HCT116 (cell line): ENCODE data around the gene LDLR. TPM values are rescaled to one million over a fixed set of nuclear protein-coding genes. Genes with fewer than 3 reads are reported as not detected.
"Not testable (repeated sequence)": the region's sequence is repeated elsewhere in the genome, so short reads cannot be mapped to it uniquely, and the experiment has no call there.

Experiments
- ATAC-seq: fragments of 200-7000 bp; cut with Tn5 transposase; 2 replicates; pipeline ENCODE4 v1.9.1; 2020; ENCODE audit warnings: mild to moderate bottlenecking, moderate library complexity
- BruUV-seq: library from RNA; stranded (reverse); fragments of 400-500 nt; replicated peaks from 2 replicates; lab custom pipeline; 2021; lab: Mats Ljungman, UMichigan
- CTCF ChIA-PET: fragments of 300-600 bp; sonication (Branson Sonifier 250); formaldehyde crosslinking; loops from one replicate; lab custom pipeline; 2021; ENCODE audit warnings: antibody characterized with exemption; lab: Charles Lee
- POLR2A ChIA-PET: fragments of 300-600, 350-600 bp; sonication (Branson Sonifier 250); formaldehyde crosslinking; loops from one replicate; lab custom pipeline; 2021; ENCODE audit warnings: antibody characterized with exemption; lab: Charles Lee
- RAD21 ChIA-PET, 2 experiments: fragments of 300-600 bp; sonication (Branson Sonifier 250); formaldehyde crosslinking; loops; one replicate each; lab custom pipeline; 2023; ENCODE audit warnings: low total read pairs in 2 of 2; ENCODE audit not compliant: uncharacterized antibody in 2 of 2, unreplicated experiment in 2 of 2, low non-redundant PET in 1 of 2; lab: Charles Lee
- DNase-seq: peaks from one replicate; pipeline ENCODE4 v3.0.0-alpha.2; 2010; ENCODE audit warnings: low read depth, low spot score
- H2AFZ ChIP-seq: fragments of 200-600 bp; shearing (Covaris generic), sonication (generic); 2 replicates; pipeline ENCODE4 v1.6.1; 2017; ENCODE audit warnings: low read depth, mixed run types, mixed read lengths, antibody characterized with exemption, low read length; ENCODE audit not compliant: poor library complexity, severe bottlenecking
- H3K27ac ChIP-seq: 2 replicates; pipeline ENCODE4 v1.5.1; 2012; ENCODE audit warnings: low read depth, low read length
- H3K27me3 ChIP-seq: fragments of 200-600 bp; sonication (generic); 2 replicates; pipeline ENCODE4 v1.6.1; 2016; ENCODE audit warnings: mixed run types, low read length, mixed read lengths; ENCODE audit not compliant: insufficient read depth
- H3K36me3 ChIP-seq, 2 experiments: fragments of 200-500 bp in 1 of 2; fragments of 200-600 bp in 1 of 2; sonication (Bioruptor generic) in 1 of 2; sonication (generic) in 1 of 2; 2 replicates each; pipeline versions ENCODE4 v1.5.1 to v1.6.1; 2014 to 2016; ENCODE audit warnings: low read length in 2 of 2, inconsistent platforms in 1 of 2, mixed read lengths in 1 of 2, mixed run types in 1 of 2; ENCODE audit not compliant: insufficient read depth in 2 of 2, control insufficient read depth in 1 of 2
- H3K4me1 ChIP-seq, 2 experiments: fragments of 200-600 bp in 1 of 2; sonication (generic) in 1 of 2; 2 replicates each; pipeline versions ENCODE4 v1.5.1 to v1.6.1; 2012 to 2017; ENCODE audit warnings: low read length in 2 of 2, inconsistent platforms in 1 of 2, mild to moderate bottlenecking in 1 of 2, mixed read lengths in 1 of 2, mixed run types in 1 of 2, moderate library complexity in 1 of 2; ENCODE audit not compliant: insufficient read depth in 2 of 2, control insufficient read depth in 1 of 2
- H3K4me2 ChIP-seq: fragments of 200-600 bp; sonication (generic); 2 replicates; pipeline ENCODE4 v1.6.1; 2017; ENCODE audit warnings: mixed run types, low read length, mixed read lengths
- H3K4me3 ChIP-seq, 2 experiments: fragments of 200-600 bp in 1 of 2; sonication (generic) in 1 of 2; replicated peaks in 1 of 2; 2 replicates each; pipeline ENCODE4 v1.5.1; 2011 to 2016; ENCODE audit warnings: low read length in 2 of 2, control low read depth in 1 of 2, low read depth in 1 of 2, mild to moderate bottlenecking in 1 of 2, mixed read lengths in 1 of 2, mixed run types in 1 of 2
- H3K79me2 ChIP-seq: fragments of 200-600 bp; sonication (generic); 2 replicates; pipeline ENCODE4 v1.6.1; 2017; ENCODE audit warnings: mild to moderate bottlenecking, mixed run types, low read length, moderate library complexity, mixed read lengths; ENCODE audit not compliant: insufficient read depth
- H3K9ac ChIP-seq: fragments of 200-600 bp; sonication (generic); 2 replicates; pipeline ENCODE4 v1.6.1; 2016; ENCODE audit warnings: low read length, mixed read lengths
- H3K9me2 ChIP-seq: fragments of 200-600 bp; sonication (generic), shearing (Covaris generic); 2 replicates; pipeline ENCODE4 v1.6.1; 2017; ENCODE audit warnings: mixed run types, mild to moderate bottlenecking, moderate library complexity; ENCODE audit not compliant: insufficient read depth
- H3K9me3 ChIP-seq, 2 experiments: fragments of 200-500 bp in 1 of 2; fragments of 200-600 bp in 1 of 2; sonication (Bioruptor generic) in 1 of 2; sonication (generic) in 1 of 2; 2 replicates each; pipeline ENCODE4 v1.6.1; 2014 to 2017; ENCODE audit warnings: low read length in 2 of 2, mixed read lengths in 2 of 2, inconsistent platforms in 1 of 2, low read depth in 1 of 2, mild to moderate bottlenecking in 1 of 2, mixed run types in 1 of 2, moderate library complexity in 1 of 2; ENCODE audit not compliant: control insufficient read depth in 1 of 2, insufficient read depth in 1 of 2
- H4K20me1 ChIP-seq: fragments of 200-600 bp; sonication (generic), shearing (Covaris generic); 2 replicates; pipeline ENCODE4 v1.6.1; 2017; ENCODE audit warnings: mixed run types, mild to moderate bottlenecking, moderate library complexity; ENCODE audit not compliant: insufficient read depth
- CEBPB ChIP-seq: IDR thresholded peaks from 2 replicates; pipeline ENCODE4 v1.6.1; 2012; ENCODE audit warnings: low read depth
- EGR1 ChIP-seq: IDR thresholded peaks from 2 replicates; pipeline ENCODE4 v1.6.1; 2012; ENCODE audit warnings: low read depth
- EZH2phosphoT487 ChIP-seq: fragments of 200-600 bp; IDR thresholded peaks from 2 replicates; pipeline ENCODE4 v1.6.1; 2018; ENCODE audit warnings: antibody characterized with exemption, borderline replicate concordance
- POLR2AphosphoS5 ChIP-seq: IDR thresholded peaks from 2 replicates; pipeline ENCODE4 v1.6.1; 2011; ENCODE audit warnings: mild to moderate bottlenecking, low read depth, low read length, moderate library complexity
- SP1 ChIP-seq: IDR thresholded peaks from 2 replicates; pipeline ENCODE4 v1.6.1; 2012; ENCODE audit warnings: low read depth
- TCF7L2 ChIP-seq: IDR thresholded peaks from 2 replicates; pipeline ENCODE4 v1.7.0; 2011; ENCODE audit warnings: borderline replicate concordance, inconsistent platforms; ENCODE audit not compliant: insufficient read depth, insufficient read length; ENCODE audit errors: extremely low read depth
- intact Hi-C: fragments of 100-400 bp; cut with micrococcal nuclease; formaldehyde crosslinking; loops from 2 replicates; pipeline ENCODE4 v1.10.0; 2022
- total RNA-seq: library from RNA; stranded (reverse); gene quantifications from one replicate; pipeline ENCODE4 v1.2.1, GENCODE V29; 2021; ENCODE audit not compliant: unreplicated experiment
- TF ChIP-seq, protein P1 (sequence below), 3 experiments: fragments of 200-600 bp in 1 of 3; sonication (generic) in 1 of 3; IDR thresholded peaks in 2 of 3; conservative IDR thresholded peaks in 1 of 3; 2 replicates each; pipeline ENCODE4 v1.5.1; 2012 to 2017; ENCODE audit warnings: low read depth in 2 of 3, low read length in 2 of 3, antibody characterized with exemption in 1 of 3, borderline replicate concordance in 1 of 3, control low read depth in 1 of 3, mild to moderate bottlenecking in 1 of 3, mixed read lengths in 1 of 3, mixed run types in 1 of 3, moderate library complexity in 1 of 3; ENCODE audit not compliant: insufficient read depth in 1 of 3
- TF ChIP-seq, protein P2 (sequence below): IDR thresholded peaks from 2 replicates; pipeline ENCODE4 v1.6.1; 2011; ENCODE audit warnings: mild to moderate bottlenecking, low read length, moderate library complexity; ENCODE audit not compliant: insufficient replicate concordance; ENCODE audit errors: extremely low read depth
- TF ChIP-seq, protein P3 (sequence below): IDR thresholded peaks from 2 replicates; pipeline ENCODE4 v1.6.1; 2012; ENCODE audit warnings: low read depth

Gene LDLR
- total RNA-seq, 1 experiment from 2014 or later, result 92.4 TPM

DNA sequence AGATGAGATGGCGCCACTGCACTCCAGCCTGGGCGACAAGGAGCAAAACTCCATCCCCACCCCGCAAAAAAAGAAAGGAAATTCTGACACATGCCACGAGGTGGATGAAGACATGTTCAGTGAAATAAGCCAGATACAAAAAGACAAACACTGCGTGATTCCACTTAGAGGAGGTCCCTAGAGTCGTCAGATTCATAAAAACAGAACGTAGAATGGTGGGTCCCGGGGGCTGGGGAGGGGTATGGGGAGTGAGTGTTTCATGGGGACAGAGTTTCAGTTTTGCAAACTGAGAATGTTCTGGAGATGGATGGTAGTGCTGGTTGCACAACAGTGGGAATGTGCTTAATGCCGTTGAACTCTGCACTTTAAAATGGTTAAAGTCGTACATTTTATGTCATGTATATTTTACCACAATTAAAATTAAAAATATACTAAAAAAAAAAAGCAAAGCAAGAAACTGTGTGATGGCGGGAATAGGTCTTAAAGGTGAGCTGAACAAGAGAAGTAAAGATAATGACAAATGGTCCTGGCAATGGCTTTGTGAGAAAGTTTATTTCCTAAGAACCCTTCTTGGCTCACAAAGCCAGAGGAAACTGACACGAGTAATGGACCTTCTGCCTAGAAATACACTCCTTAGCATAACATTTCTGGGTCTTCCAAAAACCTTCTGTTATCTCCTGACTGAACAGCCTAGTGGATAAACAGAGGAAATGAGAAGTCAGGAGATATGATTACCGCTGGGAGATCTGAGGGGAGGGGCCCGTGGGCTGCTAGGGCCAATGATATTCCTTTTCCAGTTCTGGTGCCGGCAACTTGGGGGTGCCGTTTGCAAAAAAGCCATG is 70.6 kb downstream of the LDLR start:
- no peaks in the 10 kb centered on the region for H3K9me3 ChIP-seq
- ChIA-PET CTCF (no interaction called here), RAD21 (no interaction called here), POLR2A (no interaction called here)
- no peaks in the 10 kb centered on the region for H3K27me3 ChIP-seq
- intact Hi-C loops, result no loop called here
- no peaks in the 10 kb centered on the region for H3K9me2 ChIP-seq
- H3K27ac ChIP-seq, result no peak overlapping the region
- BruUV-seq, result no TSS peak
- peaks cover 7% of the 10 kb centered on the region for H3K79me2 ChIP-seq
- H2AFZ ChIP-seq, result no peak overlapping the region
- no peak overlapping the region for H3K9ac ChIP-seq
- peaks cover 20 to 25% of the 10 kb centered on the region in 2 experiments for H3K4me1 ChIP-seq
- ATAC-seq (no peak), DNase-seq (no peak)
- no peaks in the 10 kb centered on the region for H3K36me3 ChIP-seq
- H3K4me2 ChIP-seq, result no peak overlapping the region
- no peak for TF ChIP-seq POLR2AphosphoS5
- TF ChIP-seq EZH2phosphoT487, result no peak
- no peak for TF ChIP-seq CEBPB
- TF ChIP-seq TCF7L2, result no peak
- no peak for TF ChIP-seq SP1
- TF ChIP-seq, protein P1, sequence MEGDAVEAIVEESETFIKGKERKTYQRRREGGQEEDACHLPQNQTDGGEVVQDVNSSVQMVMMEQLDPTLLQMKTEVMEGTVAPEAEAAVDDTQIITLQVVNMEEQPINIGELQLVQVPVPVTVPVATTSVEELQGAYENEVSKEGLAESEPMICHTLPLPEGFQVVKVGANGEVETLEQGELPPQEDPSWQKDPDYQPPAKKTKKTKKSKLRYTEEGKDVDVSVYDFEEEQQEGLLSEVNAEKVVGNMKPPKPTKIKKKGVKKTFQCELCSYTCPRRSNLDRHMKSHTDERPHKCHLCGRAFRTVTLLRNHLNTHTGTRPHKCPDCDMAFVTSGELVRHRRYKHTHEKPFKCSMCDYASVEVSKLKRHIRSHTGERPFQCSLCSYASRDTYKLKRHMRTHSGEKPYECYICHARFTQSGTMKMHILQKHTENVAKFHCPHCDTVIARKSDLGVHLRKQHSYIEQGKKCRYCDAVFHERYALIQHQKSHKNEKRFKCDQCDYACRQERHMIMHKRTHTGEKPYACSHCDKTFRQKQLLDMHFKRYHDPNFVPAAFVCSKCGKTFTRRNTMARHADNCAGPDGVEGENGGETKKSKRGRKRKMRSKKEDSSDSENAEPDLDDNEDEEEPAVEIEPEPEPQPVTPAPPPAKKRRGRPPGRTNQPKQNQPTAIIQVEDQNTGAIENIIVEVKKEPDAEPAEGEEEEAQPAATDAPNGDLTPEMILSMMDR (IDR thresholded peaks at IDR 0.05 in 2 of 3, conservative IDR thresholded peaks at IDR 0.05 in 1 of 3; ENCODE audit: borderline replicate concordance in 1 of 3, insufficient read depth in 1 of 3, low read depth in 2 of 3, low read length in 2 of 3), result no peak
- TF ChIP-seq, protein P2, sequence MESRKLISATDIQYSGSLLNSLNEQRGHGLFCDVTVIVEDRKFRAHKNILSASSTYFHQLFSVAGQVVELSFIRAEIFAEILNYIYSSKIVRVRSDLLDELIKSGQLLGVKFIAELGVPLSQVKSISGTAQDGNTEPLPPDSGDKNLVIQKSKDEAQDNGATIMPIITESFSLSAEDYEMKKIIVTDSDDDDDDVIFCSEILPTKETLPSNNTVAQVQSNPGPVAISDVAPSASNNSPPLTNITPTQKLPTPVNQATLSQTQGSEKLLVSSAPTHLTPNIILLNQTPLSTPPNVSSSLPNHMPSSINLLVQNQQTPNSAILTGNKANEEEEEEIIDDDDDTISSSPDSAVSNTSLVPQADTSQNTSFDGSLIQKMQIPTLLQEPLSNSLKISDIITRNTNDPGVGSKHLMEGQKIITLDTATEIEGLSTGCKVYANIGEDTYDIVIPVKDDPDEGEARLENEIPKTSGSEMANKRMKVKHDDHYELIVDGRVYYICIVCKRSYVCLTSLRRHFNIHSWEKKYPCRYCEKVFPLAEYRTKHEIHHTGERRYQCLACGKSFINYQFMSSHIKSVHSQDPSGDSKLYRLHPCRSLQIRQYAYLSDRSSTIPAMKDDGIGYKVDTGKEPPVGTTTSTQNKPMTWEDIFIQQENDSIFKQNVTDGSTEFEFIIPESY, result no peak
- TF ChIP-seq EGR1, result no peak
- TF ChIP-seq, protein P3, sequence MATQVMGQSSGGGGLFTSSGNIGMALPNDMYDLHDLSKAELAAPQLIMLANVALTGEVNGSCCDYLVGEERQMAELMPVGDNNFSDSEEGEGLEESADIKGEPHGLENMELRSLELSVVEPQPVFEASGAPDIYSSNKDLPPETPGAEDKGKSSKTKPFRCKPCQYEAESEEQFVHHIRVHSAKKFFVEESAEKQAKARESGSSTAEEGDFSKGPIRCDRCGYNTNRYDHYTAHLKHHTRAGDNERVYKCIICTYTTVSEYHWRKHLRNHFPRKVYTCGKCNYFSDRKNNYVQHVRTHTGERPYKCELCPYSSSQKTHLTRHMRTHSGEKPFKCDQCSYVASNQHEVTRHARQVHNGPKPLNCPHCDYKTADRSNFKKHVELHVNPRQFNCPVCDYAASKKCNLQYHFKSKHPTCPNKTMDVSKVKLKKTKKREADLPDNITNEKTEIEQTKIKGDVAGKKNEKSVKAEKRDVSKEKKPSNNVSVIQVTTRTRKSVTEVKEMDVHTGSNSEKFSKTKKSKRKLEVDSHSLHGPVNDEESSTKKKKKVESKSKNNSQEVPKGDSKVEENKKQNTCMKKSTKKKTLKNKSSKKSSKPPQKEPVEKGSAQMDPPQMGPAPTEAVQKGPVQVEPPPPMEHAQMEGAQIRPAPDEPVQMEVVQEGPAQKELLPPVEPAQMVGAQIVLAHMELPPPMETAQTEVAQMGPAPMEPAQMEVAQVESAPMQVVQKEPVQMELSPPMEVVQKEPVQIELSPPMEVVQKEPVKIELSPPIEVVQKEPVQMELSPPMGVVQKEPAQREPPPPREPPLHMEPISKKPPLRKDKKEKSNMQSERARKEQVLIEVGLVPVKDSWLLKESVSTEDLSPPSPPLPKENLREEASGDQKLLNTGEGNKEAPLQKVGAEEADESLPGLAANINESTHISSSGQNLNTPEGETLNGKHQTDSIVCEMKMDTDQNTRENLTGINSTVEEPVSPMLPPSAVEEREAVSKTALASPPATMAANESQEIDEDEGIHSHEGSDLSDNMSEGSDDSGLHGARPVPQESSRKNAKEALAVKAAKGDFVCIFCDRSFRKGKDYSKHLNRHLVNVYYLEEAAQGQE, result no peak
- no peaks in the 10 kb centered on the region for H4K20me1 ChIP-seq
- no peak overlapping the region for H3K4me3 ChIP-seq

DNA sequence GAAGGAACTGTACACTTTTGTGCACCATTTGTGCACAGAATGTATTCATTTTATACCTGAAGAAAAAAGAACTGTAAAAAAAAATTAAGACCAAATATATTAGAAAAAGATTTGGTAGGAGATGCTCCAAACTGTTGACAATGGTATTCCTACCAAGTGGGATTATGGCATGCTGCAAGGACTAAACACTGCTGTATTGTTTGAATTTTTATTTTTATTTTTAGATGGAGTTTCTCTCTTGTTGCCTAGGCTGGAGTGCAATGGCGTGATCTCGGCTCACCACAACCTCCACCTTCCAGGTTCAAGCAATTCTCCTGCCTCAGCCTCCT is 71.1 kb downstream of the LDLR start:
- H3K9me2 ChIP-seq, RAD21 ChIA-PET, H3K4me3 ChIP-seq, ATAC-seq, H4K20me1 ChIP-seq, H3K4me2 ChIP-seq, H3K27ac ChIP-seq, H3K36me3 ChIP-seq, H3K79me2 ChIP-seq, H2AFZ ChIP-seq, intact Hi-C loops, H3K27me3 ChIP-seq, DNase-seq, H3K9me3 ChIP-seq, CTCF ChIA-PET, BruUV-seq, POLR2A ChIA-PET, H3K9ac ChIP-seq: not testable (repeated sequence)
- H3K4me1 ChIP-seq, result peaks cover 19 to 25% of the 10 kb centered on the region in 2 experiments
